OCI-LY7 (cell line): ENCODE data around the gene TCF20.

Experiments
- EZH2phosphoT487 ChIP-seq: fragments of 200-600 bp; sonication (generic); IDR thresholded peaks from 2 replicates; pipeline ENCODE4 v1.6.1; 2018; ENCODE audit warnings: low read depth, borderline replicate concordance, mild to moderate bottlenecking, mixed run types, antibody characterized with exemption, low read length, moderate library complexity, mixed read lengths
- TF ChIP-seq, protein P1 (sequence below): fragments of 200-600 bp; sonication (generic); conservative IDR thresholded peaks from 2 replicates; pipeline ENCODE4 v1.5.1; 2014; ENCODE audit warnings: mild to moderate bottlenecking, antibody characterized with exemption, low read length, moderate library complexity, mixed read lengths

GRCh38 chr22:42275176-42275575 is 4.7 kb upstream of the TCF20 start:
- TF ChIP-seq EZH2phosphoT487 = no peak
- TF ChIP-seq, protein P1, sequence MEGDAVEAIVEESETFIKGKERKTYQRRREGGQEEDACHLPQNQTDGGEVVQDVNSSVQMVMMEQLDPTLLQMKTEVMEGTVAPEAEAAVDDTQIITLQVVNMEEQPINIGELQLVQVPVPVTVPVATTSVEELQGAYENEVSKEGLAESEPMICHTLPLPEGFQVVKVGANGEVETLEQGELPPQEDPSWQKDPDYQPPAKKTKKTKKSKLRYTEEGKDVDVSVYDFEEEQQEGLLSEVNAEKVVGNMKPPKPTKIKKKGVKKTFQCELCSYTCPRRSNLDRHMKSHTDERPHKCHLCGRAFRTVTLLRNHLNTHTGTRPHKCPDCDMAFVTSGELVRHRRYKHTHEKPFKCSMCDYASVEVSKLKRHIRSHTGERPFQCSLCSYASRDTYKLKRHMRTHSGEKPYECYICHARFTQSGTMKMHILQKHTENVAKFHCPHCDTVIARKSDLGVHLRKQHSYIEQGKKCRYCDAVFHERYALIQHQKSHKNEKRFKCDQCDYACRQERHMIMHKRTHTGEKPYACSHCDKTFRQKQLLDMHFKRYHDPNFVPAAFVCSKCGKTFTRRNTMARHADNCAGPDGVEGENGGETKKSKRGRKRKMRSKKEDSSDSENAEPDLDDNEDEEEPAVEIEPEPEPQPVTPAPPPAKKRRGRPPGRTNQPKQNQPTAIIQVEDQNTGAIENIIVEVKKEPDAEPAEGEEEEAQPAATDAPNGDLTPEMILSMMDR = no peak
